ENCODE data around the gene OGFOD1. TPM values are rescaled to one million over a fixed set of nuclear protein-coding genes. Genes with fewer than 3 reads are reported as not detected.

The OGFOD1 gene
- total and polyA plus RNA-seq, 9 of the 15 experiments (the other 6 are each of a cell fraction or from before 2014, with no cell fraction given) = 60.4 to 134 (median 85.8) TPM

GRCh38 chr16:56414366-56414765 lies 37.0 kb upstream of the OGFOD1 start (continued):
- TF ChIP-seq KDM5B (IDR thresholded peaks at IDR 0.05; ENCODE audit: insufficient replicate concordance, low read depth, low read length) = no peak
- no peak for TF ChIP-seq MEF2A (IDR thresholded peaks at IDR 0.05; ENCODE audit: control insufficient read depth, low read depth, low read length)
- TF ChIP-seq ZNF124 (CRISPR knock-in tag; IDR thresholded peaks at IDR 0.05) = no peak
- no peak for TF ChIP-seq ZBTB33 (CRISPR knock-in tag; IDR thresholded peaks at IDR 0.05)
- peak in 1 of 2 experiments; percentile 82; a peak in 2 of 4 replicates for TF ChIP-seq TBL1XR1 (IDR thresholded peaks at IDR 0.05; ENCODE audit: low read length in 2 of 2)
- TF ChIP-seq HMG20A (CRISPR knock-in tag; conservative IDR thresholded peaks at IDR 0.05) = no peak
- TF ChIP-seq GABPB2 (CRISPR knock-in tag; conservative IDR thresholded peaks at IDR 0.05) = no peak
- no peak for TF ChIP-seq GABPB1 (CRISPR knock-in tag; IDR thresholded peaks at IDR 0.05)
- peak; percentile 83 for TF ChIP-seq TAL1 (IDR thresholded peaks at IDR 0.05)
- TF ChIP-seq CHD2 (IDR thresholded peaks at IDR 0.05; ENCODE audit: low read depth, low read length) = no peak
- no peak for TF ChIP-seq ZNF717 (CRISPR knock-in tag; IDR thresholded peaks at IDR 0.05)
- TF ChIP-seq SMARCA5 (IDR thresholded peaks at IDR 0.05) = no peak
- no peak for TF ChIP-seq HDAC8 (tag; IDR thresholded peaks at IDR 0.05)
- TF ChIP-seq, protein P1, sequence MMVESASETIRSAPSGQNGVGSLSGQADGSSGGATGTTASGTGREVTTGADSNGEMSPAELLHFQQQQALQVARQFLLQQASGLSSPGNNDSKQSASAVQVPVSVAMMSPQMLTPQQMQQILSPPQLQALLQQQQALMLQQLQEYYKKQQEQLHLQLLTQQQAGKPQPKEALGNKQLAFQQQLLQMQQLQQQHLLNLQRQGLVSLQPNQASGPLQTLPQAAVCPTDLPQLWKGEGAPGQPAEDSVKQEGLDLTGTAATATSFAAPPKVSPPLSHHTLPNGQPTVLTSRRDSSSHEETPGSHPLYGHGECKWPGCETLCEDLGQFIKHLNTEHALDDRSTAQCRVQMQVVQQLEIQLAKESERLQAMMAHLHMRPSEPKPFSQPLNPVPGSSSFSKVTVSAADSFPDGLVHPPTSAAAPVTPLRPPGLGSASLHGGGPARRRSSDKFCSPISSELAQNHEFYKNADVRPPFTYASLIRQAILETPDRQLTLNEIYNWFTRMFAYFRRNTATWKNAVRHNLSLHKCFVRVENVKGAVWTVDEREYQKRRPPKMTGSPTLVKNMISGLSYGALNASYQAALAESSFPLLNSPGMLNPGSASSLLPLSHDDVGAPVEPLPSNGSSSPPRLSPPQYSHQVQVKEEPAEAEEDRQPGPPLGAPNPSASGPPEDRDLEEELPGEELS (CRISPR knock-in tag; IDR thresholded peaks at IDR 0.05; ENCODE audit: borderline replicate concordance) = no peak
- TF ChIP-seq, protein P2, sequence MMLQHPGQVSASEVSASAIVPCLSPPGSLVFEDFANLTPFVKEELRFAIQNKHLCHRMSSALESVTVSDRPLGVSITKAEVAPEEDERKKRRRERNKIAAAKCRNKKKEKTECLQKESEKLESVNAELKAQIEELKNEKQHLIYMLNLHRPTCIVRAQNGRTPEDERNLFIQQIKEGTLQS (IDR thresholded peaks at IDR 0.05) = no peak
- TF ChIP-seq, protein P2 (CRISPR knock-in tag; conservative IDR thresholded peaks at IDR 0.05) = no peak
- TF ChIP-seq, protein P3, sequence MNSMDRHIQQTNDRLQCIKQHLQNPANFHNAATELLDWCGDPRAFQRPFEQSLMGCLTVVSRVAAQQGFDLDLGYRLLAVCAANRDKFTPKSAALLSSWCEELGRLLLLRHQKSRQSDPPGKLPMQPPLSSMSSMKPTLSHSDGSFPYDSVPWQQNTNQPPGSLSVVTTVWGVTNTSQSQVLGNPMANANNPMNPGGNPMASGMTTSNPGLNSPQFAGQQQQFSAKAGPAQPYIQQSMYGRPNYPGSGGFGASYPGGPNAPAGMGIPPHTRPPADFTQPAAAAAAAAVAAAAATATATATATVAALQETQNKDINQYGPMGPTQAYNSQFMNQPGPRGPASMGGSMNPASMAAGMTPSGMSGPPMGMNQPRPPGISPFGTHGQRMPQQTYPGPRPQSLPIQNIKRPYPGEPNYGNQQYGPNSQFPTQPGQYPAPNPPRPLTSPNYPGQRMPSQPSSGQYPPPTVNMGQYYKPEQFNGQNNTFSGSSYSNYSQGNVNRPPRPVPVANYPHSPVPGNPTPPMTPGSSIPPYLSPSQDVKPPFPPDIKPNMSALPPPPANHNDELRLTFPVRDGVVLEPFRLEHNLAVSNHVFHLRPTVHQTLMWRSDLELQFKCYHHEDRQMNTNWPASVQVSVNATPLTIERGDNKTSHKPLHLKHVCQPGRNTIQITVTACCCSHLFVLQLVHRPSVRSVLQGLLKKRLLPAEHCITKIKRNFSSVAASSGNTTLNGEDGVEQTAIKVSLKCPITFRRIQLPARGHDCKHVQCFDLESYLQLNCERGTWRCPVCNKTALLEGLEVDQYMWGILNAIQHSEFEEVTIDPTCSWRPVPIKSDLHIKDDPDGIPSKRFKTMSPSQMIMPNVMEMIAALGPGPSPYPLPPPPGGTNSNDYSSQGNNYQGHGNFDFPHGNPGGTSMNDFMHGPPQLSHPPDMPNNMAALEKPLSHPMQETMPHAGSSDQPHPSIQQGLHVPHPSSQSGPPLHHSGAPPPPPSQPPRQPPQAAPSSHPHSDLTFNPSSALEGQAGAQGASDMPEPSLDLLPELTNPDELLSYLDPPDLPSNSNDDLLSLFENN (IDR thresholded peaks at IDR 0.05; ENCODE audit: low read depth in 2 of 2, low read length in 2 of 2) = peak in 1 of 2 experiments; percentile 81; a peak in 2 of 4 replicates
- TF ChIP-seq, protein P4, sequence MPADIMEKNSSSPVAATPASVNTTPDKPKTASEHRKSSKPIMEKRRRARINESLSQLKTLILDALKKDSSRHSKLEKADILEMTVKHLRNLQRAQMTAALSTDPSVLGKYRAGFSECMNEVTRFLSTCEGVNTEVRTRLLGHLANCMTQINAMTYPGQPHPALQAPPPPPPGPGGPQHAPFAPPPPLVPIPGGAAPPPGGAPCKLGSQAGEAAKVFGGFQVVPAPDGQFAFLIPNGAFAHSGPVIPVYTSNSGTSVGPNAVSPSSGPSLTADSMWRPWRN (IDR thresholded peaks at IDR 0.05; ENCODE audit: low read depth) = no peak
- no peak for TF ChIP-seq ZNF316 (IDR thresholded peaks at IDR 0.05)
